Activated CD4-positive, alpha-beta T cell treated with anti-CD3 and anti-CD28 coated beads, Interleukin-2, amount 10 ng/mL, durations not matched to agents 7 days and 5 days (primary cell): Measurements from ENCODE around the gene ARHGAP32. TPM values are rescaled to one million over a fixed set of nuclear protein-coding genes. Genes with fewer than 3 reads are reported as not detected.

Experiments
- CTCF ChIA-PET: fragments of 350-600 bp; sonication (Branson Sonifier 250); formaldehyde crosslinking; loops from one replicate; lab custom pipeline; 2021; ENCODE audit warnings: antibody characterized with exemption; lab: Charles Lee
- POLR2A ChIA-PET: fragments of 350-600 bp; sonication (Branson Sonifier 250); formaldehyde crosslinking; loops from one replicate; lab custom pipeline; 2021; ENCODE audit warnings: antibody characterized with exemption; lab: Charles Lee
- DNase-seq: peaks from one replicate; pipeline ENCODE4 v3.0.0-alpha.2; 2020
- H3K27ac Mint-ChIP-seq: one replicate; pipeline ENCODE4 v1.8.0; 2021; ENCODE audit warnings: mild to moderate bottlenecking, moderate library complexity, mixed read lengths
- H3K27me3 Mint-ChIP-seq: one replicate; pipeline ENCODE4 v1.8.0; 2021; ENCODE audit warnings: mixed read lengths
- H3K36me3 Mint-ChIP-seq: one replicate; pipeline ENCODE4 v1.8.0; 2021; ENCODE audit warnings: low read depth, mixed read lengths
- H3K4me1 Mint-ChIP-seq: one replicate; pipeline ENCODE4 v1.8.0; 2021; ENCODE audit warnings: mixed read lengths
- H3K4me3 Mint-ChIP-seq: one replicate; pipeline ENCODE4 v1.8.0; 2021; ENCODE audit warnings: mild to moderate bottlenecking, moderate library complexity, mixed read lengths
- H3K9me3 Mint-ChIP-seq: one replicate; pipeline ENCODE4 v1.8.0; 2021; ENCODE audit warnings: mixed read lengths
- total RNA-seq, 2 experiments: library from RNA; stranded (reverse); gene quantifications; one replicate each; pipeline ENCODE4 v1.2.3, GENCODE V29; 2021

Gene ARHGAP32
- 1 to 10 TPM; 4.8 to 5.1 TPM for total RNA-seq

- no peaks in the 10 kb centered on the region for H3K4me1 Mint-ChIP-seq
- H3K27ac Mint-ChIP-seq, result no peak within 1 kb of the TSS
- ChIA-PET CTCF (no interaction called here), POLR2A (no interaction called here)
- DNase-seq, result no peak
- H3K9me3 Mint-ChIP-seq, result no peaks in the 10 kb centered on the region
- H3K27me3 Mint-ChIP-seq, result no peaks in the 10 kb centered on the region
- no peaks in the 10 kb centered on the region for H3K36me3 Mint-ChIP-seq
- H3K4me3 Mint-ChIP-seq, result no peak within 1 kb of the TSS
These were observed at the start of gene ARHGAP32 for GRCh38 chr11:129192150-129192549. ARHGAP32 (minus strand) TSS chr11:129192325; CDS start chr11:129192198, 127 bp downstream.

- Mint-ChIP-seq H3K36me3 (no peaks in the 10 kb centered on the region), H3K4me3 (no peak overlapping the region), H3K27ac (no peak overlapping the region), H3K4me1 (peaks cover 2% of the 10 kb centered on the region), H3K27me3 (no peaks in the 10 kb centered on the region), H3K9me3 (peaks cover 4% of the 10 kb centered on the region)
- POLR2A ChIA-PET, result no interaction called here
- DNase-seq, result no peak
- CTCF ChIA-PET, result interaction anchor here (0.8 kb wide), 1 partner anchor 564 kb away, joined by 3 read pairs; no protein-coding TSS in a partner anchor
These were observed 47.1 kb upstream of the ARHGAP32 start for GRCh38 chr11:129239207-129239606.

GRCh38 chr11:129237880-129238638 is 45.9 kb upstream of the ARHGAP32 start:
- no peak for DNase-seq
- no peaks in the 10 kb centered on the region for H3K27me3 Mint-ChIP-seq
- peaks cover 2% of the 10 kb centered on the region for H3K9me3 Mint-ChIP-seq
- H3K4me3 Mint-ChIP-seq, result no peak overlapping the region
- no peaks in the 10 kb centered on the region for H3K4me1 Mint-ChIP-seq
- no peak overlapping the region for H3K27ac Mint-ChIP-seq
- POLR2A ChIA-PET, result no interaction called here
- no peaks in the 10 kb centered on the region for H3K36me3 Mint-ChIP-seq
- CTCF ChIA-PET, result no interaction called here

GRCh38 chr11:129237456-129237855 is 45.3 kb upstream of the ARHGAP32 start:
- POLR2A ChIA-PET, result no interaction called here
- no peak overlapping the region for H3K27ac Mint-ChIP-seq
- H3K9me3 Mint-ChIP-seq, result peaks cover 2% of the 10 kb centered on the region
- H3K4me3 Mint-ChIP-seq, result no peak overlapping the region
- no peaks in the 10 kb centered on the region for H3K4me1 Mint-ChIP-seq
- no peak for DNase-seq
- no peaks in the 10 kb centered on the region for H3K27me3 Mint-ChIP-seq
- CTCF ChIA-PET, result no interaction called here
- H3K36me3 Mint-ChIP-seq, result no peaks in the 10 kb centered on the region

- peaks cover 2% of the 10 kb centered on the region for H3K9me3 Mint-ChIP-seq
- ChIA-PET POLR2A (no interaction called here), CTCF (no interaction called here)
- no peaks in the 10 kb centered on the region for H3K36me3 Mint-ChIP-seq
- H3K27me3 Mint-ChIP-seq, result no peaks in the 10 kb centered on the region
- H3K4me1 Mint-ChIP-seq, result no peaks in the 10 kb centered on the region
- no peak overlapping the region for H3K27ac Mint-ChIP-seq
- no peak overlapping the region for H3K4me3 Mint-ChIP-seq
- DNase-seq, result no peak
These were observed 44.7 kb upstream of the ARHGAP32 start for GRCh38 chr11:129236850-129237249.

- no peaks in the 10 kb centered on the region for H3K27me3 Mint-ChIP-seq
- POLR2A ChIA-PET, result no interaction called here
- DNase-seq, result no peak
- H3K4me1 Mint-ChIP-seq, result no peaks in the 10 kb centered on the region
- no peaks in the 10 kb centered on the region for H3K36me3 Mint-ChIP-seq
- H3K4me3 Mint-ChIP-seq, result no peak overlapping the region
- no peak overlapping the region for H3K27ac Mint-ChIP-seq
- CTCF ChIA-PET, result no interaction called here
- peaks cover 2% of the 10 kb centered on the region for H3K9me3 Mint-ChIP-seq
These were observed 42.9 kb upstream of the ARHGAP32 start for GRCh38 chr11:129234978-129235377.

- ChIA-PET POLR2A (no interaction called here), CTCF (no interaction called here)
- no peak overlapping the region for H3K4me3 Mint-ChIP-seq
- H3K36me3 Mint-ChIP-seq, result peaks cover 7% of the 10 kb centered on the region
- no peak for DNase-seq
- no peak overlapping the region for H3K27ac Mint-ChIP-seq
- no peaks in the 10 kb centered on the region for H3K27me3 Mint-ChIP-seq
- no peaks in the 10 kb centered on the region for H3K4me1 Mint-ChIP-seq
- peaks cover 16% of the 10 kb centered on the region for H3K9me3 Mint-ChIP-seq
These were observed 37.9 kb upstream of the ARHGAP32 start for GRCh38 chr11:129230006-129230405.

GRCh38 chr11:129226207-129226798 is 34.2 kb upstream of the ARHGAP32 start:
- ChIA-PET CTCF (no interaction called here), POLR2A (no interaction called here)
- H3K36me3 Mint-ChIP-seq, result peaks cover 7% of the 10 kb centered on the region
- H3K4me1 Mint-ChIP-seq, result no peaks in the 10 kb centered on the region
- no peak for DNase-seq
- H3K9me3 Mint-ChIP-seq, result peaks cover 16% of the 10 kb centered on the region
- H3K4me3 Mint-ChIP-seq, result no peak overlapping the region
- H3K27me3 Mint-ChIP-seq, result no peaks in the 10 kb centered on the region
- no peak overlapping the region for H3K27ac Mint-ChIP-seq

GRCh38 chr11:129225190-129225589 is 33.1 kb upstream of the ARHGAP32 start:
- ChIA-PET CTCF (no interaction called here), POLR2A (no interaction called here)
- Mint-ChIP-seq H3K9me3 (peaks cover 16% of the 10 kb centered on the region), H3K4me3 (no peak overlapping the region), H3K36me3 (peaks cover 7% of the 10 kb centered on the region), H3K4me1 (no peaks in the 10 kb centered on the region), H3K27ac (no peak overlapping the region), H3K27me3 (no peaks in the 10 kb centered on the region)
- no peak for DNase-seq

GRCh38 chr11:129224538-129224937 is 32.4 kb upstream of the ARHGAP32 start:
- H3K9me3 Mint-ChIP-seq, result peaks cover 16% of the 10 kb centered on the region
- DNase-seq, result no peak
- no peak overlapping the region for H3K4me3 Mint-ChIP-seq
- no peaks in the 10 kb centered on the region for H3K4me1 Mint-ChIP-seq
- H3K27ac Mint-ChIP-seq, result no peak overlapping the region
- H3K27me3 Mint-ChIP-seq, result no peaks in the 10 kb centered on the region
- peaks cover 7% of the 10 kb centered on the region for H3K36me3 Mint-ChIP-seq
- POLR2A ChIA-PET, result no interaction called here
- CTCF ChIA-PET, result no interaction called here

GRCh38 chr11:129223701-129224149 is 31.6 kb upstream of the ARHGAP32 start:
- DNase-seq, result no peak
- no peak overlapping the region for H3K4me3 Mint-ChIP-seq
- peaks cover 7% of the 10 kb centered on the region for H3K36me3 Mint-ChIP-seq
- no peaks in the 10 kb centered on the region for H3K27me3 Mint-ChIP-seq
- POLR2A ChIA-PET, result no interaction called here
- CTCF ChIA-PET, result no interaction called here
- peaks cover 16% of the 10 kb centered on the region for H3K9me3 Mint-ChIP-seq
- no peaks in the 10 kb centered on the region for H3K4me1 Mint-ChIP-seq
- no peak overlapping the region for H3K27ac Mint-ChIP-seq

GRCh38 chr11:129223260-129223659 is 31.1 kb upstream of the ARHGAP32 start:
- Mint-ChIP-seq H3K36me3 (peaks cover 7% of the 10 kb centered on the region), H3K4me1 (no peaks in the 10 kb centered on the region), H3K9me3 (peaks cover 16% of the 10 kb centered on the region), H3K27me3 (no peaks in the 10 kb centered on the region), H3K27ac (no peak overlapping the region), H3K4me3 (no peak overlapping the region)
- ChIA-PET POLR2A (no interaction called here), CTCF (no interaction called here)
- no peak for DNase-seq

GRCh38 chr11:129222158-129222557 is 30.0 kb upstream of the ARHGAP32 start:
- Mint-ChIP-seq H3K9me3 (peaks cover 13% of the 10 kb centered on the region), H3K36me3 (peaks cover 6% of the 10 kb centered on the region), H3K4me1 (no peaks in the 10 kb centered on the region), H3K27me3 (no peaks in the 10 kb centered on the region), H3K4me3 (no peak overlapping the region), H3K27ac (no peak overlapping the region)
- ChIA-PET CTCF (no interaction called here), POLR2A (no interaction called here)
- no peak for DNase-seq
